ENCODE results near the gene DDX51.

The DDX51 gene

GRCh38 chr12:132179431-132180362 lies 35.6 kb upstream of the DDX51 start:
- DNase-seq (ENCODE audit: low read depth in 1 of 2, low spot score in 1 of 2), result no peak

- DNase-seq (ENCODE audit: low read depth in 1 of 2, low spot score in 1 of 2), result no peak
These were observed 34.8 kb upstream of the DDX51 start for GRCh38 chr12:132178801-132179401.

GRCh38 chr12:132178316-132178715 lies 34.2 kb upstream of the DDX51 start:
- DNase-seq (ENCODE audit: low read depth in 1 of 2, low spot score in 1 of 2), result no peak

- DNase-seq (ENCODE audit: low read depth in 1 of 2, low spot score in 1 of 2), result no peak
These were observed 32.9 kb upstream of the DDX51 start for GRCh38 chr12:132176920-132177551.

- DNase-seq (ENCODE audit: low read depth in 1 of 2, low spot score in 1 of 2), result no peak
These were observed 32.3 kb upstream of the DDX51 start for GRCh38 chr12:132176385-132176919.

GRCh38 chr12:132175496-132176384 lies 31.6 kb upstream of the DDX51 start:
- no peak for DNase-seq (ENCODE audit: low read depth in 1 of 2, low spot score in 1 of 2)

- no peak for DNase-seq (ENCODE audit: low read depth in 1 of 2, low spot score in 1 of 2)
These were observed 30.8 kb upstream of the DDX51 start for GRCh38 chr12:132174839-132175490.

GRCh38 chr12:132174015-132174838 lies 30.1 kb upstream of the DDX51 start:
- no peak for DNase-seq (ENCODE audit: low read depth in 1 of 2, low spot score in 1 of 2)

GRCh38 chr12:132173135-132174014 lies 29.3 kb upstream of the DDX51 start:
- DNase-seq (ENCODE audit: low read depth in 1 of 2, low spot score in 1 of 2), result no peak

- no peak for DNase-seq (ENCODE audit: low read depth in 1 of 2, low spot score in 1 of 2)
These were observed 28.5 kb upstream of the DDX51 start for GRCh38 chr12:132172619-132173018.

- no peak for DNase-seq (ENCODE audit: low read depth in 1 of 2, low spot score in 1 of 2)
These were observed 27.9 kb upstream of the DDX51 start for GRCh38 chr12:132171968-132172521.

- no peak for DNase-seq (ENCODE audit: low read depth in 1 of 2, low spot score in 1 of 2)
These were observed 27.3 kb upstream of the DDX51 start for GRCh38 chr12:132171293-132171967.

- DNase-seq (ENCODE audit: low read depth in 1 of 2, low spot score in 1 of 2), result no peak
These were observed 26.6 kb upstream of the DDX51 start for GRCh38 chr12:132170637-132171292.

GRCh38 chr12:132170094-132170636 lies 26.0 kb upstream of the DDX51 start:
- DNase-seq (ENCODE audit: low read depth in 1 of 2, low spot score in 1 of 2), result no peak

- no peak for DNase-seq (ENCODE audit: low read depth in 1 of 2, low spot score in 1 of 2)
These were observed 25.3 kb upstream of the DDX51 start for GRCh38 chr12:132169376-132169775.

GRCh38 chr12:132168311-132169031 lies 24.4 kb upstream of the DDX51 start:
- no peak for DNase-seq (ENCODE audit: low read depth in 1 of 2, low spot score in 1 of 2)
